Central memory CD4-positive, alpha-beta T cell (primary cell): Measurements from ENCODE around the gene TMEM140.
"Not testable (repeated sequence)": the region's sequence is repeated elsewhere in the genome, so short reads cannot be mapped to it uniquely, and the experiment has no call there.

Source experiments
- DNase-seq: peaks from one replicate; pipeline ENCODE4 v3.0.0; 2022

The TMEM140 gene

GRCh38 chr7:135195968-135196629, 48.2 kb downstream of the TMEM140 start:
- no peak for DNase-seq

- DNase-seq: no peak
These were observed 49.5 kb downstream of the TMEM140 start for GRCh38 chr7:135197343-135197742.

- no peak for DNase-seq
These were observed 50.2 kb downstream of the TMEM140 start for GRCh38 chr7:135197906-135198655.

- DNase-seq: no peak
These were observed 51.6 kb downstream of the TMEM140 start for GRCh38 chr7:135199439-135199838.

- no peak for DNase-seq
These were observed 53.0 kb downstream of the TMEM140 start for GRCh38 chr7:135200821-135201331.

- no peak for DNase-seq
These were observed 53.5 kb downstream of the TMEM140 start for GRCh38 chr7:135201350-135201749.

- no peak for DNase-seq
These were observed 56.5 kb downstream of the TMEM140 start for GRCh38 chr7:135204341-135204749.

- DNase-seq: no peak
These were observed 57.0 kb downstream of the TMEM140 start for GRCh38 chr7:135204876-135205275.

GRCh38 chr7:135205850-135206249, 58.0 kb downstream of the TMEM140 start:
- DNase-seq: no peak

GRCh38 chr7:135206941-135207391, 59.1 kb downstream of the TMEM140 start:
- no peak for DNase-seq

- DNase-seq: no peak
These were observed 59.7 kb downstream of the TMEM140 start for GRCh38 chr7:135207406-135208101.

- DNase-seq: no peak
These were observed 60.4 kb downstream of the TMEM140 start for GRCh38 chr7:135208102-135208793.

- no peak for DNase-seq
These were observed 61.5 kb downstream of the TMEM140 start for GRCh38 chr7:135209225-135209834.

GRCh38 chr7:135210888-135211178, 63.0 kb downstream of the TMEM140 start:
- DNase-seq: no peak

- DNase-seq: peak; percentile 90
These were observed 63.5 kb downstream of the TMEM140 start, which contains the start of gene WDR91 for GRCh38 chr7:135211179-135211945. WDR91 (minus strand) TSS chr7:135211526; CDS start chr7:135211502, 24 bp downstream.

- DNase-seq: not testable (repeated sequence)
These were observed 64.2 kb downstream of the TMEM140 start for GRCh38 chr7:135211946-135212685.

- no peak for DNase-seq
These were observed 66.0 kb downstream of the TMEM140 start for GRCh38 chr7:135213831-135214230.

- DNase-seq: no peak
These were observed 67.3 kb downstream of the TMEM140 start for GRCh38 chr7:135215180-135215579.

GRCh38 chr7:135215698-135216097, 67.8 kb downstream of the TMEM140 start:
- no peak for DNase-seq
